Left ventricle myocardium inferior (tissue), 1 donor: Measurements from ENCODE around the gene ABHD16A. TPM values are rescaled to one million over a fixed set of nuclear protein-coding genes. Genes with fewer than 3 reads are reported as not detected.

Experiments used
- DNase-seq: peaks from one replicate; pipeline ENCODE4 v3.0.0-alpha.2; 2020
- H3K27ac ChIP-seq: fragments of 200-600 bp; replicated peaks from 2 replicates; pipeline ENCODE4 v1.8.0; 2021
- H3K27me3 ChIP-seq: fragments of 200-600 bp; 2 replicates; pipeline ENCODE4 v1.8.0; 2021; ENCODE audit warnings: low read depth
- H3K36me3 ChIP-seq: fragments of 200-600 bp; 2 replicates; pipeline ENCODE4 v1.8.0; 2021
- H3K4me1 ChIP-seq: fragments of 200-600 bp; 2 replicates; pipeline ENCODE4 v1.8.0; 2021
- H3K4me3 ChIP-seq: fragments of 200-600 bp; 2 replicates; pipeline ENCODE4 v1.8.0; 2021; ENCODE audit warnings: mild to moderate bottlenecking, moderate library complexity
- H3K9me3 ChIP-seq: fragments of 200-600 bp; replicated peaks from 2 replicates; pipeline ENCODE4 v1.8.0; 2021
- CTCF ChIP-seq: fragments of 200-600 bp; IDR thresholded peaks from 2 replicates; pipeline ENCODE4 v1.8.0; 2021; ENCODE audit warnings: antibody characterized with exemption, mild to moderate bottlenecking, borderline replicate concordance
- intact Hi-C: fragments of 100-400 bp; cut with micrococcal nuclease; formaldehyde crosslinking; loops from one replicate; pipeline ENCODE4 v1.11.0; 2022
- total RNA-seq: library from RNA; stranded (reverse); fragmentation: NEBNext Ultra II Directional; extraction: Animal tissue kit (Norgen Biotek cat#: 25700); gene quantifications from one replicate; pipeline ENCODE4 v1.2.1, GENCODE V29; 2021
- donor health status: DM: no; HTN: yes; CAD: no; lungs with severe emphysema.

The ABHD16A gene
- total RNA-seq, 1 donor from 2014 or later = 29.6 TPM

GRCh38 chr6:31655349-31656237 lies 47.5 kb downstream of the ABHD16A start, which contains the start of gene APOM:
Gene APOM (plus strand): TSS chr6:31655894. CDS start chr6:31655967, 73 bp downstream.
- TF ChIP-seq CTCF = no peak
- Histone ChIP-seq H3K9me3 (no peaks in the 10 kb centered on the region), H3K27ac (no peak within 1 kb of the TSS), H3K36me3 (peaks cover 27% of the 10 kb centered on the region), H3K4me1 (peaks cover 60% of the 10 kb centered on the region), H3K27me3 (no peaks in the 10 kb centered on the region), H3K4me3 (no peak within 1 kb of the TSS)
- no peak for DNase-seq
- intact Hi-C loops = no loop called here

- Histone ChIP-seq H3K4me3 (no peak overlapping the region), H3K4me1 (peaks cover 59% of the 10 kb centered on the region), H3K9me3 (no peaks in the 10 kb centered on the region), H3K27ac (no peak overlapping the region), H3K27me3 (no peaks in the 10 kb centered on the region), H3K36me3 (peaks cover 33% of the 10 kb centered on the region)
- intact Hi-C loops = no loop called here
- TF ChIP-seq CTCF = no peak
- DNase-seq = no peak
Observed at GRCh38 chr6:31654574-31655348, 48.4 kb downstream of the ABHD16A start.

- H3K36me3 ChIP-seq = peaks cover 48% of the 10 kb centered on the region
- no peak for TF ChIP-seq CTCF
- H3K27me3 ChIP-seq = no peaks in the 10 kb centered on the region
- peaks cover 43% of the 10 kb centered on the region for H3K4me1 ChIP-seq
- intact Hi-C loops = no loop called here
- H3K27ac ChIP-seq = peak overlapping the region; percentile 96
- H3K9me3 ChIP-seq = no peaks in the 10 kb centered on the region
- H3K4me3 ChIP-seq = peak overlapping the region; percentile 77
- DNase-seq = peak; percentile 86
Observed at GRCh38 chr6:31652925-31653724, 50.0 kb downstream of the ABHD16A start.

GRCh38 chr6:31651602-31652191 lies 51.4 kb downstream of the ABHD16A start:
- DNase-seq = no peak
- no peak for TF ChIP-seq CTCF

GRCh38 chr6:31645325-31645724 lies 57.8 kb downstream of the ABHD16A start:
- no peak for DNase-seq
- peaks cover 97% of the 10 kb centered on the region for H3K36me3 ChIP-seq
- intact Hi-C loops = no loop called here

More at GRCh38 chr6:31651602-31652191, 51.4 kb downstream of the ABHD16A start:
- Histone ChIP-seq H3K4me3 (peak overlapping the region; percentile 77), H3K36me3 (peaks cover 51% of the 10 kb centered on the region), H3K9me3 (no peaks in the 10 kb centered on the region), H3K4me1 (peaks cover 31% of the 10 kb centered on the region), H3K27ac (peak overlapping the region; percentile 96), H3K27me3 (no peaks in the 10 kb centered on the region)
- intact Hi-C loops = no loop called here

More at GRCh38 chr6:31645325-31645724, 57.8 kb downstream of the ABHD16A start:
- Histone ChIP-seq H3K4me3 (no peak overlapping the region), H3K4me1 (peaks cover 4% of the 10 kb centered on the region), H3K27ac (no peak overlapping the region), H3K27me3 (no peaks in the 10 kb centered on the region), H3K9me3 (no peaks in the 10 kb centered on the region)
- no peak for TF ChIP-seq CTCF
